Measurements from ENCODE around the gene GANC.

DNA sequence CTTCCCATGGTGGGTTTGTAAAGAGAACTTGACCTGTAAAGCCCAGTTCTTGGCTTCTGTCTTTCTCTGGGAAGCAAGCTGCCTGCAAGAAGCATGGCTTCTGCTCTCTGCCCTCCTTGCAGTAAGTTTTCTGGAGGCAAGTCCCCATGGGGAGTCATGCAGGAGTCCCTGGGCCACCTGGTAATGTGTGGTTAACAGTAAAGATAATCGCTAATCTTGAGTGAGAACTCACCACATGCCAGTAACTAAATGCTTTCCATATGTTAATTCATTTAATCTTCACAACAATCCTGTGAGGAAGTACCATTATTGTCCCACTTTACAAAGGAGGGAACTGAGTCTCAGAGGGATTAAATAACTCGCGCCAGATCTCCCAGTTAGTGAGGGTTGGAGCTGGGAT, 90.5 kb downstream of the GANC start:
- no peak for TF ChIP-seq POLR2A (IDR thresholded peaks at IDR 0.05; ENCODE audit: low read length)
- no peak for TF ChIP-seq GATA1 (IDR thresholded peaks at IDR 0.05; ENCODE audit: low read depth, low read length)
